ENCODE measurements around the gene CSTF1.

CSTF1 gene

GRCh38 chr20:56430957-56431356, 38.5 kb downstream of the CSTF1 start:
- TF ChIP-seq CTCF (IDR thresholded peaks at IDR 0.05; ENCODE audit: insufficient read depth, missing control alignments): no peak
- DNase-seq (ENCODE audit: insufficient read length, low spot score) (no peak), FAIRE-seq (no peak)

DNA sequence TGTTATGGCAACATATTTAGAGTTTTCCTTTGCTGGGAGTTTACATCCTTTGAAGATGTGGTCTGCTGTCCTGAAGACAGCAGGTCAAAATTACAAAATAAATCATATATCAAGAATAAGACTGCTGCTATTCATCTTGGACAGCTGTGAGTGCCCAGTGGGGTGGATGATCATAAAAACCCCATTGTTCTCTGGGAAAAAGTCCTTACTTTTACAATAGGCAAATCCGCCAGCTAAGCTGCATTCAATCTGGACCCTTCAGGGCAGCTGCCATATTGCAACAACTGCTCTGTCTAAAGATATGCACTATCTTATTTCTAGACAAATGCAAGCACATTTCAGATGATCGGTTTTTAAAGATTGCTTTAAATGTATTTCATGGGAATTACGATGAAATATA, 39.0 kb downstream of the CSTF1 start:
- TF ChIP-seq CTCF (IDR thresholded peaks at IDR 0.05; ENCODE audit: insufficient read depth, missing control alignments): no peak
- FAIRE-seq (no peak), DNase-seq (ENCODE audit: insufficient read length, low spot score) (no peak)

DNA sequence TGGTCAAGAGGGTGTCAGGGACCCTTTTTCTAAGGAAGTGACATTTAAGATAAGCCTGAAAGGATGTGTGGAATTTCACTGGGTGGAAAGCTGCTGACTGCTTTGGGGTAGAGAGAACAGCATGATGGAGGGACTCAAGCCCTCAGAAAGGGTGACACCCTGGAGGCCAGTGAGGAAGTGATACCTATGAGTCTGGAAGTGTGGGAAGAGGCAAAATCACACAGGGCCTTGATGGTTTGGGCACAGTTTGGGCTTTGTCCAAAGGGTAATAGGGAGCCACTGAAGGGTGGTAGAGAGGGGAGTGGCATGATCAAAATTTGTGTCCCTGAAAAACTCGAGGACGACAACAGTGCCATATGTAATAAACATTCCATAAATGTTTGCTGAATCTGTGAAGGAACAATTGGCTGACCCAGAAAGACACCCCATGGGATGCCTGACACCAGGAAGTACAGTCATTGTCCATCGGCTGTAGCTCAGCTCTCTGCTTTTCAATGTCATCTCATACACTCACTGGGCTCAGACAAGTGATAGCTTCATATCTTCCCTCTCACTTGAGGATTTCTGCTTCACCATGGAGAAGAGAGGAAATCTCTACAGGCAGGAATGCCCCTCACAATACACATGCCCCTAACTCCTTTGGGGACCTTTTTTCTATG, 40.9 kb downstream of the CSTF1 start:
- TF ChIP-seq CTCF (IDR thresholded peaks at IDR 0.05; ENCODE audit: insufficient read depth, missing control alignments): no peak
- DNase-seq (ENCODE audit: insufficient read length, low spot score) (no peak), FAIRE-seq (no peak)

DNA sequence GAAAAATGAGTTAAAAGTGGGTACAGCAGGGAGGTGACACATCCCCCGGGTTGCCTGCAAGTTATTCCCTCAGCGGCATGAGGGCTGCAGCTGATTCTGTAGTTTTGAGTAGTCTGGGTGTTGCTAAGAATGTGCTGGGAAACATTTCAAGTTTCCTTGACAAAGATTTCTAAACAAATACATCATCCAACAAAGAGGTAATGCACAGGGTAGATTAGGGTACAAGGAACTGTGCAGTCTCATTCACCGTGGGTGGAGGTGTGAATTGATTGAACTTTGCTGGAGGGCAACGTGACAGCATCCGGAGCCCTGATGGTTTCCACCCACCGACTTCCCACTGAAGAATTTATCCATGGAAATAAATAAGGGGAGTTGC, 41.4 kb downstream of the CSTF1 start:
- no peak for TF ChIP-seq CTCF (IDR thresholded peaks at IDR 0.05; ENCODE audit: insufficient read depth, missing control alignments)
- no peak for DNase-seq (ENCODE audit: insufficient read length, low spot score)
- FAIRE-seq: no peak

- FAIRE-seq: no peak
- no peak for TF ChIP-seq CTCF (IDR thresholded peaks at IDR 0.05; ENCODE audit: insufficient read depth, missing control alignments)
- DNase-seq (ENCODE audit: insufficient read length, low spot score): no peak
These were observed 44.9 kb downstream of the CSTF1 start for GRCh38 chr20:56437196-56437960.

GRCh38 chr20:56438284-56438683, 45.8 kb downstream of the CSTF1 start:
- no peak for TF ChIP-seq CTCF (IDR thresholded peaks at IDR 0.05; ENCODE audit: insufficient read depth, missing control alignments)
- no peak for FAIRE-seq
- no peak for DNase-seq (ENCODE audit: insufficient read length, low spot score)

DNA sequence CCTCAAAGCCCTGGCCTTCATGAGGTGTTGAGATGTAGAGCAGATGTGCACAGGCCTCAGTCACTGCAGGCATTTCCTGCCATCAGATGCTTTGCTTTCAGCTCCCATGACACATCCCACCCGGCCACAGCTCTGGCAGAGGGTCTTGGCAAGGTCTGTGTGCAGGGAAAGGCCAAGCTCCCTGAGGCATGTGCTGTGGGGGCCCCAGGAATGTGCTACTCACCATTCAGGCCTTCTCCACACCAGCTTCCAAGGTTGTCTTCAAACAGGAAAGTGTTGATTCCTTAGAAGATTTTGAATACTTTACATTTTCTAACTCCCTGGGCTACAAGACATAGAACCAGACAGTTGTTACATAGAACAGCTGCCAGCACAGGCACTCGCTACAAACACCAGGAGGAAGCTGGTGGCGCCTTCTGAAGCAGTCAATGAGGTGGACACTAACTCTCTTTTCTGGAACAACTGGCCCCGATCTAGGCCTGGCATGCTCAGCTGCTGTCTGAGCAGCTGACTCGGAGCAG, 47.4 kb downstream of the CSTF1 start:
- FAIRE-seq: no peak

More for the DNA sequence above, 47.4 kb downstream of the CSTF1 start:
- no peak for TF ChIP-seq CTCF (IDR thresholded peaks at IDR 0.05; ENCODE audit: insufficient read depth, missing control alignments)
- DNase-seq (ENCODE audit: insufficient read length, low spot score): no peak
